Nephron (organoid): ENCODE results near the gene SHISAL2A.

Experiments used
- H3K27ac Mint-ChIP-seq, 3 experiments: 2 replicates each; pipeline ENCODE4 v1.8.0; 2020; ENCODE audit warnings: mixed read lengths in 3 of 3, mild to moderate bottlenecking in 2 of 3, moderate library complexity in 1 of 3
- H3K27me3 Mint-ChIP-seq: 2 replicates; pipeline ENCODE4 v1.8.0; 2021; ENCODE audit warnings: low read depth, mild to moderate bottlenecking, moderate library complexity, mixed read lengths
- H3K36me3 Mint-ChIP-seq: 2 replicates; pipeline ENCODE4 v1.8.0; 2020; ENCODE audit warnings: low read depth, mixed read lengths
- H3K4me1 Mint-ChIP-seq: 2 replicates; pipeline ENCODE4 v1.8.0; 2020; ENCODE audit warnings: mixed read lengths
- H3K4me3 Mint-ChIP-seq, 3 experiments: 2 replicates each; pipeline ENCODE4 v1.8.0; 2020; ENCODE audit warnings: mild to moderate bottlenecking in 3 of 3, mixed read lengths in 3 of 3, moderate library complexity in 2 of 3
- H3K9me3 Mint-ChIP-seq: 2 replicates; pipeline ENCODE4 v1.8.0; 2020; ENCODE audit warnings: mixed read lengths
- TF ChIP-seq, protein P1 (sequence below), 3 experiments: fragments of 200-600 bp; sonication (generic); IDR thresholded peaks; one replicate each; pipeline ENCODE4 v1.5.0; 2021; ENCODE audit warnings: antibody characterized with exemption in 3 of 3; ENCODE audit not compliant: unreplicated experiment in 3 of 3

The SHISAL2A gene

DNA sequence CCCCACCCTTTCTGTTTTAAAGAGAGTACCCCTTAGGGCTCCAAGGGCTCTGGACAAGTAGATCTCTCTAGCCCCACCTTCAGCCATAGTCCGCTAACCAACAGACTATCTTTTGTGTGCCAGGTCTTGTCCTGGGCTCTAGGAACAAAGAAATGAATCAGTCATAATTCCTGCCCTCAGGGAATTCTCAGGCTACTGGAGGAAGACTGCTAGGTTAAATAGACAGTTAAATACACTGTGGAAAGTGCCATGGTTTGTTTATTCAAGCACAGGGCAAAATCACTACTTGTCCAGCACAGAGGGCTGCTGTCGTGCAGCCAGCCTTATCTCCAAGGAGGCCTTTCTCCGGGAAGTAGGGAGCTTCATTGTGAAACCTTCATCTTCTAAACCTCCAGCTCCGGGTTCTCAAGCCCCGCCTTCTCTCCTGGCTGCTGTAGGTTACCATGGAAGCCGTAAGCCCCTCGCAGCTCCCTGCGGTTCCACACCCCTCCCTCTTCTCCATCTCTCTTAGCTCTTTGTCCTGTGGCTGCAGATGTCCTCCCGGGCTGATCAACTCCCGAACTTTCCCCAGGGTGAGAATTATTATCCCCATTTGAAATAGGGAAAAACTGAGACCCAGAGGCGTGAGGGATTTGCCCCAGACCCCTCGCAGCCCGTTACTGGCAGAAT, 29.8 kb downstream of the SHISAL2A start:
- Mint-ChIP-seq H3K36me3 (no peaks in the 10 kb centered on the region), H3K27ac (peak overlapping the region; percentile 54 to 88 (median 67)), H3K27me3 (no peaks in the 10 kb centered on the region), H3K4me3 (peak overlapping the region in 2 of 3 experiments; percentile 57 to 60), H3K4me1 (peaks cover 45% of the 10 kb centered on the region), H3K9me3 (no peaks in the 10 kb centered on the region)
- TF ChIP-seq, protein P1, sequence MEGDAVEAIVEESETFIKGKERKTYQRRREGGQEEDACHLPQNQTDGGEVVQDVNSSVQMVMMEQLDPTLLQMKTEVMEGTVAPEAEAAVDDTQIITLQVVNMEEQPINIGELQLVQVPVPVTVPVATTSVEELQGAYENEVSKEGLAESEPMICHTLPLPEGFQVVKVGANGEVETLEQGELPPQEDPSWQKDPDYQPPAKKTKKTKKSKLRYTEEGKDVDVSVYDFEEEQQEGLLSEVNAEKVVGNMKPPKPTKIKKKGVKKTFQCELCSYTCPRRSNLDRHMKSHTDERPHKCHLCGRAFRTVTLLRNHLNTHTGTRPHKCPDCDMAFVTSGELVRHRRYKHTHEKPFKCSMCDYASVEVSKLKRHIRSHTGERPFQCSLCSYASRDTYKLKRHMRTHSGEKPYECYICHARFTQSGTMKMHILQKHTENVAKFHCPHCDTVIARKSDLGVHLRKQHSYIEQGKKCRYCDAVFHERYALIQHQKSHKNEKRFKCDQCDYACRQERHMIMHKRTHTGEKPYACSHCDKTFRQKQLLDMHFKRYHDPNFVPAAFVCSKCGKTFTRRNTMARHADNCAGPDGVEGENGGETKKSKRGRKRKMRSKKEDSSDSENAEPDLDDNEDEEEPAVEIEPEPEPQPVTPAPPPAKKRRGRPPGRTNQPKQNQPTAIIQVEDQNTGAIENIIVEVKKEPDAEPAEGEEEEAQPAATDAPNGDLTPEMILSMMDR (IDR thresholded peaks at IDR 0.05; ENCODE audit: unreplicated experiment in 3 of 3), result no peak

GRCh38 chr1:52663716-52664115, 30.7 kb downstream of the SHISAL2A start:
- Mint-ChIP-seq H3K4me3 (no peak overlapping the region), H3K9me3 (no peaks in the 10 kb centered on the region), H3K27me3 (no peaks in the 10 kb centered on the region), H3K27ac (no peak overlapping the region), H3K36me3 (no peaks in the 10 kb centered on the region), H3K4me1 (peaks cover 45% of the 10 kb centered on the region)
- TF ChIP-seq, protein P1 (IDR thresholded peaks at IDR 0.05; ENCODE audit: unreplicated experiment in 3 of 3), result no peak

- no peaks in the 10 kb centered on the region for H3K36me3 Mint-ChIP-seq
- peaks cover 41% of the 10 kb centered on the region for H3K4me1 Mint-ChIP-seq
- H3K27me3 Mint-ChIP-seq, result no peaks in the 10 kb centered on the region
- TF ChIP-seq, protein P1 (IDR thresholded peaks at IDR 0.05; ENCODE audit: unreplicated experiment in 3 of 3), result no peak
- peak overlapping the region; percentile 7 to 51 (median 15) for H3K27ac Mint-ChIP-seq
- no peak overlapping the region for H3K4me3 Mint-ChIP-seq
- no peaks in the 10 kb centered on the region for H3K9me3 Mint-ChIP-seq
Measured at GRCh38 chr1:52665006-52665941, 32.3 kb downstream of the SHISAL2A start.

GRCh38 chr1:52667290-52667689, 34.3 kb downstream of the SHISAL2A start:
- Mint-ChIP-seq H3K9me3 (no peaks in the 10 kb centered on the region), H3K36me3 (no peaks in the 10 kb centered on the region), H3K4me3 (no peak overlapping the region), H3K27me3 (no peaks in the 10 kb centered on the region), H3K27ac (no peak overlapping the region), H3K4me1 (peaks cover 33% of the 10 kb centered on the region)
- TF ChIP-seq, protein P1 (IDR thresholded peaks at IDR 0.05; ENCODE audit: unreplicated experiment in 3 of 3), result no peak

GRCh38 chr1:52667984-52668383, 35.0 kb downstream of the SHISAL2A start:
- no peaks in the 10 kb centered on the region for H3K27me3 Mint-ChIP-seq
- no peak overlapping the region for H3K27ac Mint-ChIP-seq
- no peaks in the 10 kb centered on the region for H3K36me3 Mint-ChIP-seq
- peaks cover 30% of the 10 kb centered on the region for H3K4me1 Mint-ChIP-seq
- no peak overlapping the region for H3K4me3 Mint-ChIP-seq
- no peaks in the 10 kb centered on the region for H3K9me3 Mint-ChIP-seq
- TF ChIP-seq, protein P1 (IDR thresholded peaks at IDR 0.05; ENCODE audit: unreplicated experiment in 3 of 3), result no peak
